Kidney (tissue), 14 donors: ENCODE results near the gene EGFLAM. TPM values are rescaled to one million over a fixed set of nuclear protein-coding genes. Genes with fewer than 3 reads are reported as not detected.

Experiments
- DNase-seq, 5 donors: peaks; one replicate each; pipeline ENCODE4 v3.0.0-alpha.2; 2013 to 2020
- FAIRE-seq: peaks from 2 replicates; lab custom pipeline; 2012; peaks lifted over from hg19 to GRCh38; lab: Jason Lieb, UNC
- H3K27ac ChIP-seq, 2 donors: one replicate each; pipeline ENCODE4 v1.7.0; 2013; ENCODE audit warnings: low read depth in 2 of 2, low read length in 2 of 2, inconsistent platforms in 1 of 2
- H3K27me3 ChIP-seq: one replicate; pipeline ENCODE4 v1.7.1; 2013; ENCODE audit warnings: low read length, inconsistent platforms; ENCODE audit not compliant: control insufficient read depth, insufficient read depth
- H3K36me3 ChIP-seq, 3 donors: one replicate each; pipeline versions ENCODE4 v1.7.0 to v1.7.1; 2013; ENCODE audit warnings: low read length in 3 of 3, control low read depth in 1 of 3, inconsistent platforms in 1 of 3; ENCODE audit not compliant: insufficient read depth in 3 of 3, control insufficient read depth in 2 of 3
- H3K4me1 ChIP-seq, 3 donors: one replicate each; pipeline versions ENCODE4 v1.7.0 to v1.7.1; 2013; ENCODE audit warnings: low read length in 3 of 3, inconsistent platforms in 1 of 3, low read depth in 1 of 3; ENCODE audit not compliant: control insufficient read depth in 2 of 3, insufficient read depth in 2 of 3
- H3K4me3 ChIP-seq, 3 donors: one replicate each; pipeline versions ENCODE4 v1.7.0 to v1.8.1; 2013; ENCODE audit warnings: low read length in 3 of 3, control low read depth in 1 of 3, inconsistent platforms in 1 of 3
- H3K9ac ChIP-seq, 3 donors: one replicate each; pipeline versions ENCODE4 v1.7.0 to v1.7.1; 2013; ENCODE audit warnings: low read length in 3 of 3, control low read depth in 1 of 3, inconsistent platforms in 1 of 3
- H3K9me3 ChIP-seq, 3 donors: one replicate each; pipeline versions ENCODE4 v1.7.0 to v1.7.1; 2013; ENCODE audit warnings: low read length in 3 of 3, control low read depth in 1 of 3, inconsistent platforms in 1 of 3; ENCODE audit not compliant: control insufficient read depth in 2 of 3, insufficient read depth in 1 of 3
- intact Hi-C: fragments of 100-400 bp; cut with DNase I; formaldehyde crosslinking; loops from one replicate; pipeline ENCODE4 v1.11.1; 2022
- polyA plus RNA-seq: library from polyadenylated mRNA; stranded (reverse); fragments of 350-450 nt; fragmentation: Illumina TruSeq; extraction: RNeasy Lipid Tissue Mini Kit (QIAGEN cat#74804); gene quantifications from one replicate; pipeline ENCODE4 v1.2.3, GENCODE V29; 2014; ENCODE audit warnings: low read depth, low replicate concordance; ENCODE audit not compliant: insufficient read depth
- total RNA-seq: library from RNA; stranded (reverse); fragmentation: NEBNext Ultra II Directional; extraction: Animal tissue kit (Norgen Biotek cat#: 25700); gene quantifications from one replicate; pipeline ENCODE4 v1.2.1, GENCODE V29; 2021
- TF ChIP-seq, protein P1 (sequence below): IDR thresholded peaks from 3 replicates; pipeline ENCODE4 v1.5.1; 2012; ENCODE audit warnings: mild to moderate bottlenecking, moderate library complexity, borderline replicate concordance; ENCODE audit not compliant: insufficient read depth; ENCODE audit errors: extremely low read depth
- donor health status: control.
- donor health status: control.
- donor health status: control.
- donor health status: control.
- donor health status: control.
- donor health status: DM: yes; HTN: yes; CAD: no.
- donor health status: Normal renal cell carcinoma (clear cell type).

The EGFLAM gene
- total and polyA plus RNA-seq, 2 donors from 2014 or later: 5.1 to 5.9 TPM

DNA sequence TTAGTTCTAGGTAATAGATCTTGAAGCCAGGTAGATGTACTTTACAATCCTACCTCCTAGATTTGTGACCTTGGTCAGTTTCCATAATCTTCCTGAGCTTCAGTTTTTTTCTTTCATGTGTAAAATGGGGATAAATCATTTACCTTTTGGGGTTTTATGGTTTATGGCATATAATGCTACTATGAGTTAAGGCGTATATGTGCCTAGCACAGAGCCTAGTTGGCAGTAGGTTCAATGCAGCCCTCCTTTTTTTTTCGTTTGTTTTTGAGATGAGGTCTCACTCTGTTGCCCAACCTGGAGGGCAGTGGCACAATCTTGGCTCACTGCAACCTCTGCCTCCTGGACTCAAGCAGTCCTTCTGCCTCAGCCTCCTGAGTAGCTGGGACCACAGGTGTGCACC, 28.8 kb downstream of the EGFLAM start:
- H3K27ac ChIP-seq: no peak overlapping the region
- TF ChIP-seq, protein P1, sequence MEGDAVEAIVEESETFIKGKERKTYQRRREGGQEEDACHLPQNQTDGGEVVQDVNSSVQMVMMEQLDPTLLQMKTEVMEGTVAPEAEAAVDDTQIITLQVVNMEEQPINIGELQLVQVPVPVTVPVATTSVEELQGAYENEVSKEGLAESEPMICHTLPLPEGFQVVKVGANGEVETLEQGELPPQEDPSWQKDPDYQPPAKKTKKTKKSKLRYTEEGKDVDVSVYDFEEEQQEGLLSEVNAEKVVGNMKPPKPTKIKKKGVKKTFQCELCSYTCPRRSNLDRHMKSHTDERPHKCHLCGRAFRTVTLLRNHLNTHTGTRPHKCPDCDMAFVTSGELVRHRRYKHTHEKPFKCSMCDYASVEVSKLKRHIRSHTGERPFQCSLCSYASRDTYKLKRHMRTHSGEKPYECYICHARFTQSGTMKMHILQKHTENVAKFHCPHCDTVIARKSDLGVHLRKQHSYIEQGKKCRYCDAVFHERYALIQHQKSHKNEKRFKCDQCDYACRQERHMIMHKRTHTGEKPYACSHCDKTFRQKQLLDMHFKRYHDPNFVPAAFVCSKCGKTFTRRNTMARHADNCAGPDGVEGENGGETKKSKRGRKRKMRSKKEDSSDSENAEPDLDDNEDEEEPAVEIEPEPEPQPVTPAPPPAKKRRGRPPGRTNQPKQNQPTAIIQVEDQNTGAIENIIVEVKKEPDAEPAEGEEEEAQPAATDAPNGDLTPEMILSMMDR: no peak
- no peaks in the 10 kb centered on the region for H3K9me3 ChIP-seq
- no peaks in the 10 kb centered on the region for H3K36me3 ChIP-seq
- no peak overlapping the region for H3K9ac ChIP-seq
- H3K27me3 ChIP-seq: no peaks in the 10 kb centered on the region
- no peak overlapping the region for H3K4me3 ChIP-seq
- FAIRE-seq: no peak
- DNase-seq: no peak
- intact Hi-C loops: no loop called here
- H3K4me1 ChIP-seq: no peaks in the 10 kb centered on the region

DNA sequence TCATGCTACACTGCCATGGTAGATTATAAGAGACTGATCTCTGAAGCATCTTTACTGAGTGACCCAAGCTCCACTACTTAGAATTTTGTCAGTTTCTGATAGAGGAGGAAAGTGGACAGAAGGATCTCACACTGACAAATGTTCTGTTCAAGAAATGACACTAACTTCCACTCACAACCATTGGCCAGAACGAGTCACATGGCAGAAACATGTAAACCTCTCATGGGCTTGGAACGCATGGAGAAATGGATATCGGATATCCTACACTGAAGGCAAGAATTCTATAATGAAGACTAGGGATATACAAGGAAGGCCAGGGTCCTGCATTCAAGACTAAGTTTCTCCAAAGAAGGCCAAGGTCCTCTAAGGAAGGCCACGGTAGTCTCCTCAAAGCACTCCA, 31.1 kb downstream of the EGFLAM start:
- Histone ChIP-seq H3K4me1 (no peaks in the 10 kb centered on the region), H3K9ac (no peak overlapping the region), H3K9me3 (peaks cover 0 to 5% (median 0%) of the 10 kb centered on the region in 3 donors), H3K36me3 (no peaks in the 10 kb centered on the region), H3K4me3 (no peak overlapping the region), H3K27ac (no peak overlapping the region), H3K27me3 (no peaks in the 10 kb centered on the region)
- no peak for FAIRE-seq
- DNase-seq: no peak
- TF ChIP-seq, protein P1: no peak
- intact Hi-C loops: no loop called here

DNA sequence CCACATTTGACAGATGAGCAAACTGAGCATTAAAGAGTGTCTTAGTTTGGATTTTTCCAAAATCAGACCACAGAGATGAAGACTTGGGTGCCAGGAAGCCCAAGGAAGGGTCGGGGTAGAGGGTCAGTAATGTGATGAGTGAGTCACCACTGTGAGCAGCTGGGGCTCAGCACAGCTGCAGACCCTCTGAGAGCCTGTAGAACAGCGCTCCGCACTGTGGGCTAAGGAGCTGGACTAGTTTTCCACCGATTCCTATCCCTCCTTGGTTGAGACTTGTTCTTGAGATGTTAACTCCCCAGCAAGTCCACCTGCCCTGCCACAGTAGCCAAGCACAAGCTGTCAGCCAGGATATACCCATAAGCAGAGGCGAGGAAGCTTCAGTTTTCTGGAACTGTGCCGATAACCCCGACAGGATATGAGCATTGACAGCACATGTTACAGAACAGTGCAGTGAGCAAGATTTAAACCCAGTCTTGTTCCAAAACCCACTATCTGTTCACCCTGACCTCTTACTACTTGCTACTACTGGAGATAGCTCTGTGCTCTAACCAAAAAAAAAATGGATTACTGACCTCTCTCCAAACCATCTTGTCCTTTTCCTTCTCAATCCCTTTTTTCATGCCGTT, 31.8 kb downstream of the EGFLAM start:
- TF ChIP-seq, protein P1: no peak
- no peak overlapping the region for H3K27ac ChIP-seq
- H3K36me3 ChIP-seq: no peaks in the 10 kb centered on the region
- peaks cover 0 to 5% (median 0%) of the 10 kb centered on the region in 3 donors for H3K9me3 ChIP-seq
- no peaks in the 10 kb centered on the region for H3K27me3 ChIP-seq
- intact Hi-C loops: no loop called here
- FAIRE-seq: no peak
- no peaks in the 10 kb centered on the region for H3K4me1 ChIP-seq
- no peak overlapping the region for H3K4me3 ChIP-seq
- no peak overlapping the region for H3K9ac ChIP-seq
- no peak for DNase-seq

DNA sequence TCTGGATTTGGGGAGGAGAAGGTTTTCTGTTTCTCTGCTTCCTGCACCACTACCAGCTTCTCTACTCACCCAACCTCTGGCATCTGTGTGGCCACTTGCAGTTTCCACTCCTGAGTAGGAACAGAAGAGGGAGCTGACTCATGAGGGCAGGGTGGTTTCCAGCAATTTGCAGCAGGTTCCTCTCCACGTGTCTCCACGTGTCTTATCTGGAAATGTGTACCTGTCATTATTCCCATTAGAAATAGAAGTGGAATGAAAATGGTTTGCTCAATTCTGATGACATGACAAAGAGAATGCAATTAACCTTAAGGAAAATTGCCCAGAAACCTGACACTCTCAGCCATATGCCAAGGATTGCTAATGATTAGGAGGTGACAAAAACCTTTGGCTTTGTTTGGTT, 33.0 kb downstream of the EGFLAM start:
- H3K36me3 ChIP-seq: no peaks in the 10 kb centered on the region
- no peaks in the 10 kb centered on the region for H3K27me3 ChIP-seq
- no peak overlapping the region for H3K4me3 ChIP-seq
- no peaks in the 10 kb centered on the region for H3K4me1 ChIP-seq
- no peak for DNase-seq
- peaks cover 0 to 5% (median 0%) of the 10 kb centered on the region in 3 donors for H3K9me3 ChIP-seq
- intact Hi-C loops: no loop called here
- no peak for FAIRE-seq
- TF ChIP-seq, protein P1: no peak
- H3K9ac ChIP-seq: no peak overlapping the region
- H3K27ac ChIP-seq: no peak overlapping the region
